ENCODE measurements around the gene TMPRSS15. TPM values are rescaled to one million over a fixed set of nuclear protein-coding genes. Genes with fewer than 3 reads are reported as not detected.
"Not testable (repeated sequence)": the region's sequence is repeated elsewhere in the genome, so short reads cannot be mapped to it uniquely, and the experiment has no call there.

The TMPRSS15 gene
- total and polyA plus RNA-seq, 7 experiments from 2014 or later = not detected

GRCh38 chr21:18382934-18383619 lies 20.5 kb downstream of the TMPRSS15 start:
- H3K36me3 Mint-ChIP-seq; intact Hi-C loops (cut with micrococcal nuclease); H3K27ac Mint-ChIP-seq; H3K27me3 ChIP-seq (ENCODE audit: control insufficient read depth in 2 of 2, insufficient read depth in 2 of 2, low read length in 2 of 2); DNase-seq; H3K4me1 ChIP-seq (ENCODE audit: control insufficient read depth in 2 of 2, insufficient read depth in 2 of 2, low read length in 2 of 2); H3K9me3 ChIP-seq (ENCODE audit: control insufficient read depth in 2 of 3, low read length in 3 of 3); H3K9me3 Mint-ChIP-seq; H3K4me3 Mint-ChIP-seq; ATAC-seq; H3K27me3 Mint-ChIP-seq; H3K4me3 ChIP-seq (ENCODE audit: low read length); H3K36me3 ChIP-seq (ENCODE audit: control insufficient read depth in 2 of 3, insufficient read depth in 3 of 3, low read length in 3 of 3); POLR2A ChIA-PET; H3K27ac ChIP-seq (ENCODE audit: low read depth, low read length); CTCF ChIA-PET; H3K4me1 Mint-ChIP-seq: not testable (repeated sequence)

GRCh38 chr21:18382141-18382540 lies 21.4 kb downstream of the TMPRSS15 start:
- H3K27me3 Mint-ChIP-seq = no peaks in the 10 kb centered on the region
- H3K4me3 Mint-ChIP-seq = no peak overlapping the region
- no peaks in the 10 kb centered on the region for H3K4me1 Mint-ChIP-seq
- ChIA-PET POLR2A (no interaction called here), CTCF (no interaction called here)
- Histone ChIP-seq H3K27ac (ENCODE audit: low read depth, low read length) (no peak overlapping the region), H3K9me3 (ENCODE audit: control insufficient read depth in 2 of 3, low read length in 3 of 3) (no peaks in the 10 kb centered on the region), H3K4me3 (ENCODE audit: low read length) (no peak overlapping the region), H3K27me3 (ENCODE audit: control insufficient read depth in 2 of 2, insufficient read depth in 2 of 2, low read length in 2 of 2) (no peaks in the 10 kb centered on the region), H3K4me1 (ENCODE audit: control insufficient read depth in 2 of 2, insufficient read depth in 2 of 2, low read length in 2 of 2) (no peaks in the 10 kb centered on the region), H3K36me3 (ENCODE audit: control insufficient read depth in 2 of 3, insufficient read depth in 3 of 3, low read length in 3 of 3) (no peaks in the 10 kb centered on the region)
- no peaks in the 10 kb centered on the region for H3K9me3 Mint-ChIP-seq
- intact Hi-C loops (cut with micrococcal nuclease) = no loop called here
- ATAC-seq = no peak
- no peak for DNase-seq
- no peak overlapping the region for H3K27ac Mint-ChIP-seq
- H3K36me3 Mint-ChIP-seq = no peaks in the 10 kb centered on the region

DNA sequence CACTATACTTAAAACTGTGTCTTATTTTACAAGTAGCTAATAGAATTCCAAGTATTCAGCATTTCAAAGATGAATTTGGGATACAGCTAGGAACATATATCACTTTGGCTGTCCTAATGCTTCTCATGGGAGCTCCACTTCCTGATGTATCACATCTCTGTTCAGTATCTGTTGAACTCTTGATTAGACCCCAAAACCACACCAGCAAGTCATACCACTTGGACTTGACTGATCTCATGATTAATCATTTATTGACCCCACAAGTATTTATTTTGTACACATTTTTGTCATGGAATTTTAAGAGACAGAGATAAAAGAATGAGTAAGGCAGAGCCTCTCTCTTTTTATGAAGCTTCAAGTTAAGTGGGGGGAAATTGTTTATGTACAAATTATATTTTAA lies 30.0 kb downstream of the TMPRSS15 start:
- Mint-ChIP-seq H3K4me3 (no peak overlapping the region), H3K9me3 (peaks cover 0 to 5% (median 0%) of the 10 kb centered on the region in 11 donors), H3K27ac (no peak overlapping the region), H3K27me3 (no peaks in the 10 kb centered on the region), H3K36me3 (no peaks in the 10 kb centered on the region), H3K4me1 (no peaks in the 10 kb centered on the region)
- H3K4me1 ChIP-seq (ENCODE audit: control insufficient read depth in 2 of 2, insufficient read depth in 2 of 2, low read length in 2 of 2) = no peaks in the 10 kb centered on the region
- ATAC-seq (no peak), DNase-seq (no peak)
- ChIA-PET CTCF (no interaction called here), POLR2A (interaction anchor here (0.6 kb wide), 1 partner anchor 57 kb away, joined by 11 read pairs; no protein-coding TSS in a partner anchor)
- no peak overlapping the region for H3K27ac ChIP-seq (ENCODE audit: low read depth, low read length)
- H3K27me3 ChIP-seq (ENCODE audit: control insufficient read depth in 2 of 2, insufficient read depth in 2 of 2, low read length in 2 of 2) = no peaks in the 10 kb centered on the region
- no peak overlapping the region for H3K4me3 ChIP-seq (ENCODE audit: low read length)
- H3K36me3 ChIP-seq (ENCODE audit: control insufficient read depth in 2 of 3, insufficient read depth in 3 of 3, low read length in 3 of 3) = no peaks in the 10 kb centered on the region
- no peaks in the 10 kb centered on the region for H3K9me3 ChIP-seq (ENCODE audit: control insufficient read depth in 2 of 3, low read length in 3 of 3)
- intact Hi-C loops (cut with micrococcal nuclease) = no loop called here

- Mint-ChIP-seq H3K27ac (no peak overlapping the region), H3K4me3 (no peak overlapping the region), H3K4me1 (no peaks in the 10 kb centered on the region), H3K27me3 (no peaks in the 10 kb centered on the region), H3K36me3 (no peaks in the 10 kb centered on the region), H3K9me3 (peaks cover 0 to 5% (median 0%) of the 10 kb centered on the region in 11 donors)
- H3K27ac ChIP-seq (ENCODE audit: low read depth, low read length) = no peak overlapping the region
- intact Hi-C loops (cut with micrococcal nuclease) = no loop called here
- POLR2A ChIA-PET = no interaction called here
- H3K4me3 ChIP-seq (ENCODE audit: low read length) = no peak overlapping the region
- ATAC-seq (no peak), DNase-seq (no peak)
- H3K4me1 ChIP-seq (ENCODE audit: control insufficient read depth in 2 of 2, insufficient read depth in 2 of 2, low read length in 2 of 2) = no peaks in the 10 kb centered on the region
- no peaks in the 10 kb centered on the region for H3K27me3 ChIP-seq (ENCODE audit: control insufficient read depth in 2 of 2, insufficient read depth in 2 of 2, low read length in 2 of 2)
- H3K36me3 ChIP-seq (ENCODE audit: control insufficient read depth in 2 of 3, insufficient read depth in 3 of 3, low read length in 3 of 3) = no peaks in the 10 kb centered on the region
- no peaks in the 10 kb centered on the region for H3K9me3 ChIP-seq (ENCODE audit: control insufficient read depth in 2 of 3, low read length in 3 of 3)
- CTCF ChIA-PET = no interaction called here
Measured at GRCh38 chr21:18370301-18370700, 33.3 kb downstream of the TMPRSS15 start.

DNA sequence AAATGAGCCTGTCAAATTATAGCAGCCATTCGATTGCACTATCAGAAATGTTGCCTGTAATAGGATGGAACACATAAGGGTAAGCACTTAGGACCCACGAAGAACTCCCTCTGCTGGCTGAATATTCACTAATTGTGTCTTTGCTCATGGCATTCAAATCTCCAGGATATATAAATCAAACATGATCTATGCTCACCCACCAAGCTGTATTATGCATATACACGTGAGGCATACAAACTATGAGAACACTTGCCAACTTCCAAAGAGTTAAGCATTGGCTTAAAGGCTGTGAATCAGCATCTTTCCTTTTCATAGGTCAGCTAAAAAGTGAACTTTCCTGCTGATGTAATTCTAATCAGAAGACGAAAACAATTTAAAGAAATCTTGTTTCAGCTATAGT lies 34.5 kb downstream of the TMPRSS15 start:
- intact Hi-C loops (cut with micrococcal nuclease) = loop anchor here in 1 of 2 donors (5.0 to 10.0 kb wide), 2 partner anchors 324 to 692 kb away; no protein-coding TSS in a partner anchor

DNA sequence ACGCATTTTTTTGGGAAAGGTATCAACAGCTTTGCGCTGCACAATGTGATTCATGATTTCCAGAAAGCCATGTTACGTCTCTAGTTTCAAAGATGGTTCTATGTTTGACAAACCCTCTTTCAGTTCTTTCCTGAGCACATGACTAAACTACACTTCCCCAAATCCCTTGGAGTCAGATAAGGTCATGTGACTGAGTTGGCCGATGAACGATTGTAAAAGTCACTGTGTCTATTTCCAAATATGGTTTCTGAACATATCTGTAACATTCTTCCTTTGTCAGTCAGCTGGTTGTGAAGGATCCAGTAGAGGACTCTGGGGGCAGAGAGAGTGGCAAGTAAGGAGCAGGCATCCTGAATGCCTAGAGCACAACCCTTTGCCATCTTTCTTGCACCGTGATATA lies 35.4 kb downstream of the TMPRSS15 start:
- Mint-ChIP-seq H3K9me3 (no peaks in the 10 kb centered on the region), H3K4me1 (no peaks in the 10 kb centered on the region), H3K36me3 (no peaks in the 10 kb centered on the region), H3K4me3 (no peak overlapping the region), H3K27me3 (no peaks in the 10 kb centered on the region), H3K27ac (no peak overlapping the region)
- Histone ChIP-seq H3K4me1 (ENCODE audit: control insufficient read depth in 2 of 2, insufficient read depth in 2 of 2, low read length in 2 of 2) (no peaks in the 10 kb centered on the region), H3K36me3 (ENCODE audit: control insufficient read depth in 2 of 3, insufficient read depth in 3 of 3, low read length in 3 of 3) (no peaks in the 10 kb centered on the region), H3K27ac (ENCODE audit: low read depth, low read length) (no peak overlapping the region), H3K27me3 (ENCODE audit: control insufficient read depth in 2 of 2, insufficient read depth in 2 of 2, low read length in 2 of 2) (no peaks in the 10 kb centered on the region), H3K9me3 (ENCODE audit: control insufficient read depth in 2 of 3, low read length in 3 of 3) (no peaks in the 10 kb centered on the region), H3K4me3 (ENCODE audit: low read length) (no peak overlapping the region)
- DNase-seq = no peak
- intact Hi-C loops (cut with micrococcal nuclease) = loop anchor here in 1 of 2 donors (5.0 to 10.0 kb wide), 2 partner anchors 323 to 691 kb away; no protein-coding TSS in a partner anchor
- ChIA-PET CTCF (no interaction called here), POLR2A (no interaction called here)
- ATAC-seq = no peak

More for the DNA sequence above, 34.5 kb downstream of the TMPRSS15 start:
- no peaks in the 10 kb centered on the region for H3K36me3 ChIP-seq (ENCODE audit: control insufficient read depth in 2 of 3, insufficient read depth in 3 of 3, low read length in 3 of 3)
- DNase-seq = no peak
- H3K27ac ChIP-seq (ENCODE audit: low read depth, low read length) = no peak overlapping the region
- no peaks in the 10 kb centered on the region for H3K4me1 ChIP-seq (ENCODE audit: control insufficient read depth in 2 of 2, insufficient read depth in 2 of 2, low read length in 2 of 2)
- H3K4me3 ChIP-seq (ENCODE audit: low read length) = no peak overlapping the region
- Mint-ChIP-seq H3K4me3 (no peak overlapping the region), H3K27me3 (no peaks in the 10 kb centered on the region), H3K4me1 (no peaks in the 10 kb centered on the region), H3K36me3 (no peaks in the 10 kb centered on the region), H3K27ac (no peak overlapping the region), H3K9me3 (no peaks in the 10 kb centered on the region)
- ChIA-PET CTCF (no interaction called here), POLR2A (no interaction called here)
- H3K9me3 ChIP-seq (ENCODE audit: control insufficient read depth in 2 of 3, low read length in 3 of 3) = no peaks in the 10 kb centered on the region
- no peaks in the 10 kb centered on the region for H3K27me3 ChIP-seq (ENCODE audit: control insufficient read depth in 2 of 2, insufficient read depth in 2 of 2, low read length in 2 of 2)
- no peak for ATAC-seq

DNA sequence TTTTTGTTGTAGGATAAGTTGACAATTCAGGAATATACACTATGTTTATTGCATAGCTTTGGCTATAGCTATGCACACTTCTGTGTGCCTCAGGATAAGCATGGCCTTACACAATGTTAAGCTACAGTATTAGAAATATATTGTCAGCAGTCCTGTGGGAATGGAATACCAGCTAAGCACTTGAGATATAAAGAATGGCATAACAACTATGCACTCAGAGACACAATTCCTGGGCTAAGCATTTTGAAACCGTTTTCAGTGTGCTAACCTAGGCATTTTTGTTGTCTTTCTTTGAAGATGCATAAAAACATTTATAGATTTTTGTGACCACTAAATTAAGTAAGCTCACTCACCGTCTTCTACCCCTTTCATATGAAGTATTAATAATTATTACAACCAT lies 46.8 kb downstream of the TMPRSS15 start:
- H3K9me3 ChIP-seq (ENCODE audit: control insufficient read depth in 2 of 3, low read length in 3 of 3) = no peaks in the 10 kb centered on the region
- DNase-seq (no peak), ATAC-seq (no peak)
- H3K27me3 ChIP-seq (ENCODE audit: control insufficient read depth in 2 of 2, insufficient read depth in 2 of 2, low read length in 2 of 2) = no peaks in the 10 kb centered on the region
- Mint-ChIP-seq H3K4me1 (no peaks in the 10 kb centered on the region), H3K9me3 (peaks cover 0 to 6% (median 0%) of the 10 kb centered on the region in 11 donors), H3K36me3 (no peaks in the 10 kb centered on the region), H3K4me3 (no peak overlapping the region), H3K27me3 (no peaks in the 10 kb centered on the region), H3K27ac (no peak overlapping the region)
- no peaks in the 10 kb centered on the region for H3K36me3 ChIP-seq (ENCODE audit: control insufficient read depth in 2 of 3, insufficient read depth in 3 of 3, low read length in 3 of 3)
- CTCF ChIA-PET = no interaction called here
- no peak overlapping the region for H3K27ac ChIP-seq (ENCODE audit: low read depth, low read length)
- no peaks in the 10 kb centered on the region for H3K4me1 ChIP-seq (ENCODE audit: control insufficient read depth in 2 of 2, insufficient read depth in 2 of 2, low read length in 2 of 2)
- POLR2A ChIA-PET = no interaction called here
- H3K4me3 ChIP-seq (ENCODE audit: low read length) = no peak overlapping the region
- intact Hi-C loops (cut with micrococcal nuclease) = no loop called here

Data from naive thymus-derived CD4-positive, alpha-beta T cell (primary cell).